ENCODE results near the gene LFNG. TPM values are rescaled to one million over a fixed set of nuclear protein-coding genes. Genes with fewer than 3 reads are reported as not detected.

LFNG gene
- total and polyA plus RNA-seq, 2 of the 13 experiments (the other 11 are each of a cell fraction or from before 2014, with no cell fraction given) = 0.44 to 1.5 TPM

DNA sequence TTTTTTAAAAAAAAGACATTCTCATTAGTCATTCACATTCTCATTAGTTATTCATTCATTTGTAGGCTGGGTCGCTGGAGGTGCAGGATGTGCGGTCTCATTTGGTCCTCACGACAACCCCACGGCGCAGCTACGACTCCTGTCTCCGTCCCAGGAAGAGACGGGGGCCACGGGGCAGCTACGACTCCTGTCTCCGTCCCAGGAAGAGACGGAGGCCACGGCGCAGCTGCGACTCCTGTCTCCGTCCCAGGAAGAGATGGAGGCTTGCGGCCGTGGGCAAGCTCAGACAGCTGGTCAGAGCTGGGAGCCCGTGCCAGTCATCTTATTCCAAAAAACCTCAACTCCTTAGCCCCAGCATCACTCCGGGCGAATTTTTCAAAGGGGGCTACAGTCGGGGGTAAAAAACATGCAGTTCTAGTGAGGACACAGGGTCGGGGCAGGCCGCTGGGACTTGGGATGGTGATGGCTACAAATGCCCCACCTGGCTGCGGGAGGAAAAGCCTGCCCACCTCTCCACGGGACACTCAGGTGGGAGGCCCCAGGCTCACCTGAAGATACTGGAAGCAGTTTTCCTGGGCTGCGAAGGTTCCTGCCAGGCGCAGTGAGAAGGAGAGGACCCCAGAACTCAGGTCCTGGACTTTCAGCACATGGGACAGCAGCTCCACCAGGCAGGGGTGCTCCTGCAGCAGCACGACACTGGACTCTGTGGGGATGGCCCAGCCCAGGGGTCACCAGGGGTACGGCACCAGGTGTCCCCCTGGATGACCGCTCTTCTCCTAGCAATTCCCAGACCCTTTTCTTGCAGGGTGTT is 27.4 kb downstream of the LFNG start:
- in situ Hi-C loops (cut with HindIII; ENCODE audit: extremely low pct_ligation_motif_present, low pct_unique_long_range_greater_than_20kb) (no loop called here), intact Hi-C loops (cut with micrococcal nuclease; ENCODE audit: unreplicated experiment) (no loop called here)
- Histone ChIP-seq H3K79me2 (ENCODE audit: insufficient read depth, low read length) (no peaks in the 10 kb centered on the region), H3K4me1 (ENCODE audit: insufficient read depth, low read length) (no peaks in the 10 kb centered on the region), H3K36me3 (replicated peaks in 1 of 2; ENCODE audit: control insufficient read depth in 1 of 2, insufficient read depth in 2 of 2, low read length in 2 of 2) (peaks cover 11 to 45% of the 10 kb centered on the region in 2 experiments; a peak in 4 of 5 replicates), H3K4me3 (replicated peaks in 1 of 3; ENCODE audit: insufficient read depth in 1 of 3, low read depth in 2 of 3, low read length in 3 of 3) (no peak overlapping the region), H3K9ac (ENCODE audit: insufficient read depth, low read depth, low read length) (no peak overlapping the region), H3K27ac (ENCODE audit: extremely low read length, insufficient read depth, low read length) (no peak overlapping the region), H3K27me3 (ENCODE audit: control insufficient read depth in 1 of 2, insufficient read depth in 2 of 2, low read length in 2 of 2) (no peaks in the 10 kb centered on the region), H3K4me2 (ENCODE audit: low read depth, low read length) (no peak overlapping the region), H4K20me1 (ENCODE audit: insufficient read depth, low read length) (no peaks in the 10 kb centered on the region), H3K9me3 (ENCODE audit: low read length) (no peaks in the 10 kb centered on the region), H2AFZ (ENCODE audit: low read length) (no peak overlapping the region)
- 92% methylated on average over 29 of the region's 31 CpGs for WGBS (ENCODE audit: low lambda C conversion rate)
- no peak for ATAC-seq
- BruUV-seq (replicated peaks) = no TSS peak
- ChIA-PET POLR2A (no interaction called here), CTCF (ENCODE audit: low intra/inter-chr PET ratio, low total read pairs) (no interaction called here)
- TF ChIP-seq REST (IDR thresholded peaks at IDR 0.05; ENCODE audit: borderline replicate concordance in 1 of 2, low read depth in 1 of 2, low read length in 2 of 2) = peak; percentile 11 to 22; a peak in 2 of 4 replicates
- no peak for TF ChIP-seq ZNF121 (CRISPR knock-in tag; IDR thresholded peaks at IDR 0.05)
- TF ChIP-seq POGK (CRISPR knock-in tag; conservative IDR thresholded peaks at IDR 0.05) = no peak
- TF ChIP-seq, protein P1, sequence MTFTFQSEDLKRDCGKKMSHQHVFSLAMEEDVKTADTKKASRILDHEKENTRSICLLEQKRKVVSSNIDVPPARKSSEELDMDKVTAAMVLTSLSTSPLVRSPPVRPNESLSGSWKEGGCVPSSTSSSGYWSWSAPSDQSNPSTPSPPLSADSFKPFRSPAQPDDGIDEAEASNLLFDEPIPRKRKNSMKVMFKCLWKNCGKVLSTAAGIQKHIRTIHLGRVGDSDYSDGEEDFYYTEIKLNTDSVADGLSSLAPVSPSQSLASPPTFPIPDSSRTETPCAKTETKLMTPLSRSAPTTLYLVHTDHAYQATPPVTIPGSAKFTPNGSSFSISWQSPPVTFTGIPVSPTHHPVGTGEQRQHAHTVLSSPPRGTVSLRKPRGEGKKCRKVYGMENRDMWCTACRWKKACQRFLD (CRISPR knock-in tag; IDR thresholded peaks at IDR 0.05; ENCODE audit: borderline replicate concordance) = no peak
- TF ChIP-seq ZNF354B (CRISPR knock-in tag; IDR thresholded peaks at IDR 0.05) = no peak
- no peak for FAIRE-seq
- DNase-seq (ENCODE audit: low spot score) = no peak

All from HepG2 (cell line).